Nucleus accumbens (tissue), 56 donors: Measurements from ENCODE around the gene MNAT1.
A peak's percentile ranks its signal among the peaks of the same experiment; 100 is the strongest.

Source experiments
- DNase-seq, 56 donors: peaks; one replicate each; lab custom pipeline; 2025; lab: John Stamatoyannopoulos, UW

Gene MNAT1

GRCh38 chr14:60951776-60952435 lies 217.3 kb downstream of the MNAT1 start:
- no peak for DNase-seq

- no peak for DNase-seq
Measured at GRCh38 chr14:60956202-60956601, 221.6 kb downstream of the MNAT1 start.

- no peak for DNase-seq
Measured at GRCh38 chr14:60956632-60957031, 222.1 kb downstream of the MNAT1 start.

- DNase-seq = no peak
Measured at GRCh38 chr14:60958146-60958545, 223.6 kb downstream of the MNAT1 start.

GRCh38 chr14:60963761-60964160 lies 229.2 kb downstream of the MNAT1 start:
- DNase-seq = no peak

DNA sequence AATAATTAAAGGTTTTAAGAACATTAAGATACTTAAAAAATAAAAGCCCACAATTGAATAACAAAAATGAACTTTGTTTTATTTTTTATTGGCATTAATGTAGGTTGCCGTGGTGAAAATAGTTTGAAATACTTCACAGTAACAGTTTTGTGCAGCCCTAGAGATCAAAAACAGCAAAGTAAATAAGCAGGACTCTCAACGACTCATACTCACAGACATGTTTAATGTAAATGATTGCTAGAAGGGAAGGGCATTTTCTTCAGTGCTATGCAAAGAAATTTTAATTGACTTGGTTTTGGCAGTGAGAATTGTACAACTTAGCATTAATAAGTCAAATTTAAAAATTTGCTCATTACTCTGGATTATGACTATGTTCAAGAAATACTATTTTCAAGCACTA lies 230.3 kb downstream of the MNAT1 start:
- DNase-seq = no peak

- no peak for DNase-seq
Measured at GRCh38 chr14:60965402-60965801, 230.8 kb downstream of the MNAT1 start.

GRCh38 chr14:60968099-60968498 lies 233.5 kb downstream of the MNAT1 start:
- no peak for DNase-seq

GRCh38 chr14:60968671-60969070 lies 234.1 kb downstream of the MNAT1 start:
- DNase-seq = no peak

DNA sequence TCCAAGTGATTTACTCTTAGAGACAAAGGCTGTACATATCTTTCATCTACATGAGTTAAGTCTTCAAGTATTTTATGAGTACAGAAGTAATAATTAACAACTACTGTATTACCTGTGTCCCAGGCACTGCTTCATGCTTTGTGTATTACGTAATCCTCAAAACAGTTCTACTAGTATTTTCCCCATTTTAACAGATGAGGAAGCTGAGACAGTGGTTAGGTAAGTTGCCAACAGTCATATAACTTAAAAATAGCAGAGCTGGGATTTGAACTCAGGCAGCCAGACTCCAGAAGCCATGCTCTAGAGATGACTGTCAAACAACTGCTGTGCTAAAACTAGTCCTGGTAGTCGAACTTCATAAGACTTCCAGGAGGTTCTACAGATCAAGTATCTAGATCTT lies 235.6 kb downstream of the MNAT1 start:
- no peak for DNase-seq

GRCh38 chr14:60971271-60971670 lies 236.7 kb downstream of the MNAT1 start:
- DNase-seq = no peak

GRCh38 chr14:60972295-60972694 lies 237.7 kb downstream of the MNAT1 start:
- no peak for DNase-seq

DNA sequence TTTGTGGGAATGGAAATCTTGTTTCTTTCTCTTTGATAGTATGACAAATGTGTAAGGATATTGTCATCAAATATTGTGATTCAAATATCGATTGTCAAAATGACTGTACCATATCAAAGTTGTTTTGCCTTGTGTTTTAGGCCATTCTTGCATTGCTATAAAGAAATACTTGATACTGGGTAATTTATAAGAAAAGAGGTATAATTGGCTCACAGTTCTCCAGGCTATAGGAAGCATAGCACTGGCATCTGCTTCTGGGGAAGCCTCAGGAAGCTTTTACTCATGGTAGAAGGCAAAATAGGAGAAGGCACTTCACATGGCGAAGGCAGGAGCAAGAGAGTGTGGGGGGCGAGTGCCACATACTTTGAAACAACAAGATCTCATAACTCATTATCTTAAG lies 238.5 kb downstream of the MNAT1 start:
- DNase-seq = no peak

- DNase-seq = no peak
Measured at GRCh38 chr14:60974090-60974651, 239.6 kb downstream of the MNAT1 start.

- DNase-seq = no peak
Measured at GRCh38 chr14:60975551-60975950, 241.0 kb downstream of the MNAT1 start.

- DNase-seq = no peak
Measured at GRCh38 chr14:60977847-60978246, 243.3 kb downstream of the MNAT1 start.

DNA sequence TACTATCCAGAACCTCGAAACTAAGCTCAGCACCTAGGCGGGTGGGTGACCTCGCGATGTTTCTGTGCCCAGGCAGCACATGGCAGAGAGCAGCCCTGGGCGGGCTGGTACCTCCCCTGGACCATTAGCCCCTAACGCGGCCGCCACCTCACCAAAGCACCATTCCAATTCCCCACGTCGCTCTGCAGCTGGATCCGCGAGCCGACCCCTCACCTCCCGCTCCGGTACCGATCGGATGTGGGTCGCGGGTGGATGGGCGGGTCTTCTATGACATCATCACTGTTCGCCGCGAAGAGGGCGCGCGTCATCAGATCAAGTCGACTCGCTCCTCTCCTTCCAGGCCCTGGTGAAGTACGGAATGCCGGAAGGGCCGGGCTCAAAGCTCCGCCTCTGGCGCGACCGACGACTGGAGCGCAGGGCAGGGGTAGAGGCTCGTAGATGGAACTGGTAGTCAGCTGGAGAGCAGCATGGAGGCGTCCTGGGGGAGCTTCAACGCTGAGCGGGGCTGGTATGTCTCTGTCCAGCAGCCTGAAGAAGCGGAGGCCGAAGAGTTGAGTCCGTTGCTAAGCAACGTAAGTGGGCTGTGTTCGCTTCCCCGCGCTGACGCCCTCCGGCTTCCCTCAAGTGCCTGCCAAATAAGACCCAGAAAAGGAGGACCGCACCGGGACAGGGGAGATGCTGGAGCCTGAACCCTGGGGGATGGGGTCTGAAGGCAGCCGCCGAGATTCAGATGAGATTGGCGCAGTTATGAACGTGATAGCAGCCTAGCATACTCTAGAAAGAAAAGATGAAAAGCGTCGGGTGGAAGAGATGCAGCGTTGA lies 246.5 kb downstream of the MNAT1 start, which contains the start of the genes SLC38A6 and TRMT5:
Gene SLC38A6 (plus strand): TSS at position 435 of the 822 bp plus-strand sequence. CDS start 33 bp downstream, at position 468.
Gene TRMT5 (minus strand): TSS at position 269 of the 822 bp plus-strand sequence. CDS start 106 bp downstream, at position 163.
- DNase-seq = peak; percentile 52 to 97 (median 91)

- DNase-seq = peak in 3 of 56 donors; percentile 2 to 34 (median 27)
Measured at GRCh38 chr14:60981633-60982455, 247.3 kb downstream of the MNAT1 start.

DNA sequence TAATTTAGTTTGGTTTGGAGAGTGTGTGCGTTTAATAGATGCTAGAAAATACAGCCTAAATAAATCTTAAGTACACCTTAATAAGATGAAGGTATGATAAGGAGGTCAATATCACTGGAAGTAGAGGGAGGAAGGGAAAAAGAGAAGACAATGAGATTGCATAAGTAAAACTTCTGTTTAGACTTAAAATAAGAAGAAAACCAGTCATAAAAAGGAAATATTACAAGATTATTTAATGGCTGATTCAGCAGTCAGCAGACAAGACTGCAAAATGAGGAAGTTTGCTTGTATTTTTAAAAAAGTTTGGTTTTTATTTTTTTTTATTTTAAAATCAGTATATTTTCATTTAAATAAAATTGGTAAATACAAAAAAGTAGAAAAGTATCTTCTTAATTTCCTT lies 249.6 kb downstream of the MNAT1 start:
- no peak for DNase-seq

DNA sequence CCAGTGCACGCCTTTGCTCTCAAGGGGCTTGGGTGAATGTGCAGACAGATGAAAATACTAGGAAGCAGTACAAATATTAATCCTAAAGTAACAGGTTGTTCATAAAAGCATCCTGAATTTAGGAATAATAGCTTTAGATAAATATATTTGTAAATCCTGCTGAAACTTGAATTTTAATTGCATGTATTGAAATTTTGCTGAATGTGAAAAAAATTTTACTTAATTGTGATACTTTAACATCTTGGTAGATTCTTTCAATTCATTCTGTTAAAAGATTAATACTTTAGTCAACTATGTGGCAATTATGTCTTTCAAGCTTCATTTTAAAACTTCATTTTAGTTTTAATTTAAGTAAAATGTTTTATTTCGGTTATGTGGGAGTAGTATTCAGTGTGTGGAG lies 251.9 kb downstream of the MNAT1 start:
- DNase-seq = no peak

GRCh38 chr14:60989599-60989998 lies 255.0 kb downstream of the MNAT1 start:
- DNase-seq = no peak
